Measurements from ENCODE around the gene RPS18.
"Not testable (repeated sequence)": the region's sequence is repeated elsewhere in the genome, so short reads cannot be mapped to it uniquely, and the experiment has no call there.

- TF ChIP-seq NFIC (IDR thresholded peaks at IDR 0.05; ENCODE audit: borderline replicate concordance); ELF1 (IDR thresholded peaks at IDR 0.05): not testable (repeated sequence)
Measured at GRCh38 chr6:33226503-33227120, 45.3 kb upstream of the RPS18 start.
